ENCODE data around the gene TOP2B. TPM values are rescaled to one million over a fixed set of nuclear protein-coding genes. Genes with fewer than 3 reads are reported as not detected.

The TOP2B gene
- polyA plus RNA-seq, 1 experiment = 13.6 TPM

DNA sequence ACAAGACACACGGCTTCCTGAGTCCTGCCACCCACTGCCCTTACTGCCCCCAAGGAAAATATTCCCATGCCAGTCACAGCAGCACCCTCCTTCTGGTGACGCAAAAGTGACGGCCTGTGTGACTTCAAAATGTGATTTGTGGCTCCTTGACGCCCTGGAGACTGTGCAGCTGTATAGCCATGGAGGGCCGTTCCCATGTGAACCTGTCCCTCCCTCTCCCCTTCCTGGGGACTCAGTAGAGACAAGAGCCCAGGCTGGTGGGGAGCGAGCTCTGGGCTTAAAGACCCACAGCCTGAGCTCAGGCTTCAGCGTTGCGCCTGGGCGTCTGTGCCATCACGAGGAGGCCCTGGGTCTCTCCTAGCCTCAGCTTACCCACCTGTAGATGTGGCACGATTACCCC is 78.2 kb downstream of the TOP2B start:
- no peak for TF ChIP-seq CTCF (IDR thresholded peaks at IDR 0.05; ENCODE audit: insufficient read depth, low read depth, low read length)
- ChIA-PET CTCF (interaction anchor here (0.6 to 2.6 kb wide), 5 partner anchors 9 to 162 kb away, joined by 3 to 7 read pairs (median 3); no protein-coding TSS in a partner anchor), POLR2A (no interaction called here)

DNA sequence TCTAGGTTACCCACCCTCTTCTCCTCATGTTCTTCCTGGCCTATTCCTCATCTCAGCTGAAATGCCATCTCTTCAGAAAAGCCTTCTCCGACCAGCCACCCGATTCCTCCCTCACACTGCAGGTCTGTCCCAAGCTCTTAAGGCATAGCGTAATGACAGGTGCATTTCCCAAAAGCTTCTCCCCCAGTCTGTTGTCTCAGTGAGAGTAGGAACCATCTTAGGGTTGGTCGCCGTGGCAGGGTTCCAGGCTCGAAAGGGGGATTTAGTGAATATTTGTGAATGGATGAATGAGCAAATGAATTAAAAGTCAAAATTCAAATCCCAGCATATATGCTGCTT is 78.6 kb downstream of the TOP2B start:
- no peak overlapping the region for H3K4me3 ChIP-seq (ENCODE audit: low read depth, low read length)
- no peaks in the 10 kb centered on the region for H3K27me3 ChIP-seq (ENCODE audit: control insufficient read depth, insufficient read depth, low read length)
- H3K36me3 ChIP-seq (ENCODE audit: control insufficient read depth, insufficient read depth, low read length) = no peaks in the 10 kb centered on the region
- ChIA-PET CTCF (interaction anchor here (0.9 to 2.6 kb wide), 2 partner anchors 9 to 162 kb away, joined by 3 to 7 read pairs; no protein-coding TSS in a partner anchor), POLR2A (no interaction called here)
- DNase-seq (ENCODE audit: low read depth) = no peak
- TF ChIP-seq CTCF (IDR thresholded peaks at IDR 0.05; ENCODE audit: insufficient read depth, low read depth, low read length) = no peak

More for the DNA sequence above, 78.2 kb downstream of the TOP2B start:
- Histone ChIP-seq H3K27me3 (ENCODE audit: control insufficient read depth, insufficient read depth, low read length) (no peaks in the 10 kb centered on the region), H3K36me3 (ENCODE audit: control insufficient read depth, insufficient read depth, low read length) (no peaks in the 10 kb centered on the region), H3K4me3 (ENCODE audit: low read depth, low read length) (no peak overlapping the region)
- DNase-seq (ENCODE audit: low read depth) = no peak

DNA sequence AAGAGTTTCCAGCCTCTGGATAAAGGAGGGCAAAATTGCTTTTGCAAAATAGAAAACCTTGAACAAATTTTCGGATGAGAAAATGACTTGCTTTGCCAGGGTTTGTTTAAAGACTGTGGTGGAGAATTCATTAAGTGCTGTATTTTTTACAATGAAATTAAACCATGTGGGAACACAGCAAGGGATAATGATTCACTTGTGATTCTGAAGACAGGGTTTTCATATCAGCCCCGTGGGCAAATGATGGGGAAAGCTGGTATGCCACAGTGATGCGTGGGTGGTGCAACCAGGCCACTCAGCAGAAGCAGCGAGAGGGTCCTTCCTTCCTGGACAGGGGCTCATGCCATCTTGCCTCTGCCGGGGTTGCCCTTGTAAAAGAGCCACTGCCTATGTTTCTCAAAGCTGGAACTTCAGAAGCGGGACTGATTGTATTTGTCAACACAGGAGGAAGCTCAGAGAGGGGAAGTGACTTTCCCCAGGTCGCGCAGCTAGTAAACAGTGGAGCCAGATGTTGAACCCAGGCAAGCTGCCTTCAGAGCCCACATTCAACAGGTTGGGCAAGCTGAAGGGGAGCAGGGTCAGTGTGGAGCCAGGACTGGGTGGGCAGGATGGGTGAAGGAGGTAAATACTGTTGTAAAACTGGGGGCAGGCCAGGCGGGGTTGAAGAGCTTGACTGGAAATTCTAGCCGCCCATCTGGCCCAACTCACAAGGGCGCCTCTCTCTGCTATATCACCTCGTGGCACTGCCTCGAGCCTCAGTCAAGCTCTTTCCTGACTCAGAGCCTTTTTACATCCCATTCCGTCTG is 79.1 kb downstream of the TOP2B start:
- no peak for DNase-seq (ENCODE audit: low read depth)
- ChIA-PET POLR2A (interaction anchor here (0.7 kb wide), 1 partner anchor 1991 kb away, joined by 3 read pairs; no protein-coding TSS in a partner anchor), CTCF (interaction anchor here (0.6 to 2.6 kb wide), 6 partner anchors 8 to 589 kb away, joined by 3 to 7 read pairs (median 4); no protein-coding TSS in a partner anchor)
- H3K36me3 ChIP-seq (ENCODE audit: control insufficient read depth, insufficient read depth, low read length) = no peaks in the 10 kb centered on the region
- no peaks in the 10 kb centered on the region for H3K27me3 ChIP-seq (ENCODE audit: control insufficient read depth, insufficient read depth, low read length)
- TF ChIP-seq CTCF (IDR thresholded peaks at IDR 0.05; ENCODE audit: insufficient read depth, low read depth, low read length) = no peak
- no peak overlapping the region for H3K4me3 ChIP-seq (ENCODE audit: low read depth, low read length)

GRCh38 chr3:25584011-25584789 is 80.5 kb downstream of the TOP2B start:
- Histone ChIP-seq H3K36me3 (ENCODE audit: control insufficient read depth, insufficient read depth, low read length) (no peaks in the 10 kb centered on the region), H3K4me3 (ENCODE audit: low read depth, low read length) (no peak overlapping the region), H3K27me3 (ENCODE audit: control insufficient read depth, insufficient read depth, low read length) (no peaks in the 10 kb centered on the region)
- no peak for DNase-seq (ENCODE audit: low read depth)
- ChIA-PET CTCF (interaction anchor here (1.8 kb wide), 1 partner anchor 9 kb away, joined by 6 read pairs; no protein-coding TSS in a partner anchor), POLR2A (no interaction called here)
- no peak for TF ChIP-seq CTCF (IDR thresholded peaks at IDR 0.05; ENCODE audit: insufficient read depth, low read depth, low read length)

DNA sequence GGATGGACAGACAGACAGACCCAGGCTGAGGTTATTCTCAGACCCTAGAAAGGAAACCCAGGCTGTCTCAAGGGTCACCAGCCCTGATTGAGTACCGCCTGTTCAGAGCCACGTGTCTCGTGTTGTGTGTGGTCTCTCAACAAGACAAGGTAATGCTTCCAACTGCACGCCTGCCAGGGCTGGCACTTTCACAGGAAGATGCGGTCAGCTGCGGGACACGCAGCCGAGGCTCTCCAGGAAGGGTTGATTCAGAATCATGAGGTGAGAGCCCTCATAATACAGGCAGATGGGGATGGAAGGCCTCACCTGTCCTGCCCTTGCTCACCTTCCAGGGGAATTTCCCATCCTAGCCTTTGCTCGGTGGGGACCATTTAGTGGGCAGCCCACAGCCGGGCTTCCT is 81.4 kb downstream of the TOP2B start:
- ChIA-PET CTCF (interaction anchor here (0.6 to 1.2 kb wide), 2 partner anchors 83 to 893 kb away, joined by 3 read pairs; no protein-coding TSS in a partner anchor), POLR2A (interaction anchor here (0.6 kb wide), 1 partner anchor 11 kb away, joined by 5 read pairs; no protein-coding TSS in a partner anchor)
- Histone ChIP-seq H3K4me3 (ENCODE audit: low read depth, low read length) (no peak overlapping the region), H3K36me3 (ENCODE audit: control insufficient read depth, insufficient read depth, low read length) (no peaks in the 10 kb centered on the region), H3K27me3 (ENCODE audit: control insufficient read depth, insufficient read depth, low read length) (no peaks in the 10 kb centered on the region)
- TF ChIP-seq CTCF (IDR thresholded peaks at IDR 0.05; ENCODE audit: insufficient read depth, low read depth, low read length) = no peak
- no peak for DNase-seq (ENCODE audit: low read depth)
